Pulmonary artery endothelial cell (primary cell): Measurements from ENCODE around the gene SLC25A47. TPM values are rescaled to one million over a fixed set of nuclear protein-coding genes. Genes with fewer than 3 reads are reported as not detected.
A peak's percentile ranks its signal among the peaks of the same experiment; 100 is the strongest.
"Not testable (repeated sequence)": the region's sequence is repeated elsewhere in the genome, so short reads cannot be mapped to it uniquely, and the experiment has no call there.

Source experiments
- DNase-seq: peaks from one replicate; pipeline ENCODE4 v3.0.0-alpha.2; 2011; ENCODE audit warnings: low read depth, low spot score
- total RNA-seq: library from RNA; depleted of rRNA; stranded (reverse); fragments of >200 nt; gene quantifications from 2 replicates; pipeline ENCODE4 v1.2.3, GENCODE V29; 2014

The SLC25A47 gene
- total RNA-seq, 1 donor from 2014 or later: not detected

DNA sequence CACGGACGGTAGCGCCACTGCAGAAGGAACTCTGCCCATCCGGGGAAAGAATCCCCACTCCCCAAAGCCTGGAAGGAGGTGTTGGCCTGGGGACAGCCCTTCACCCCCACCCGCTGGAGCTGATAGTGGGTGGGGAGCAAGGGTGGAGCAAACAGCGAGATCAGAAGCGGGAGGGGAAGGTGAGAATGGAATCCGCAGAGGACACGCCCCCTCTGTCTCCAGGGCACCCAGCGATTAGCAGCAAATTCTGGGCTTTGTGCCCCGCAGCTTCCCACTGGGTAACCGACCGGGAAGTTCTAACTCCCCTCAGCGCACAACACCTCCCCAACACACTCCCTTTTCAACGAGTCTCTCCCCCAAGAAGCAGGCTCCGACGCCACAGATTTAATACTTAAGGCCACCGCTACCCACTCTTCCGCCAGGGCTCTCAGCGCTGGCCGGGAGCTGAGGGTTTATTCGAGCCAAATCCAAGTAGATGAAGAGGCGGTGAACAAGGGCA lies 18.3 kb upstream of the SLC25A47 start:
- DNase-seq: no peak

DNA sequence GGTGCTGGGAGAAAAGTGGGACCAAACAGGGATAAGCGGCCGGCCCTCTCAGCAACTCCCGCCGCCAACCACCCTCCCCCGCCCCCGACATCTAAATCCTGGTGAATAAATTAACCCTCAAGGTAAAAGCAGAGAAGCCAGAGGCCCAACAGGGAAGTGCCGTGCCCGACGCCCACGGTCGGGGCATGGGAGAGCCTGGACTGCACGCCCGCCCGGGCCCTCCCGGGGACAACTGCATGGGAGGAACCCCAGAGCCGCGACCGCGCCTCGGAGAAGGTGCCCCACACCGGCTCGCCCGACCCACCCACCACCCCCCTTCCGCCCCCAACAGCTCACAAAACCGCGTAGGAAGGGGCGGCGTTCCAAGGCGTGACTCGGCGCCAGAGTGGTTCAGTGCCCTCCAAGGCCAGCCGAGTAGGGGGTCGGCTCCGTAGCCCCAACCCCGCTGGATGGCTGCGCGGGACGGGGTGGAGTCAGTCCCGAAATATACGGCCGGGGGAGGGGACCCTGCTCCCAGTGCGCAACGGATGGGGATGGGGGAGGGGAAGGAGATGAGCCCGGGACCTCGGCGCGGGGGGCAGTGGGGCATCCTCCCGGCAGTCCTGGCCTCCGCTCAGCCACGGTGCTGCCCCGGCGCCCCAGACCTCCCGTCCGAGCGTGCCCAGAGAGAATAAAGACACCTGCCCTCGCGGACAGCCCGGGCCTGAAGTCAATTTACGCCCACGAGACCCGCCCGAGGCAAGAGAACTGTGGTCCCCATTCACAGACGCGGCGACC lies 17.6 kb upstream of the SLC25A47 start:
- DNase-seq: no peak

DNA sequence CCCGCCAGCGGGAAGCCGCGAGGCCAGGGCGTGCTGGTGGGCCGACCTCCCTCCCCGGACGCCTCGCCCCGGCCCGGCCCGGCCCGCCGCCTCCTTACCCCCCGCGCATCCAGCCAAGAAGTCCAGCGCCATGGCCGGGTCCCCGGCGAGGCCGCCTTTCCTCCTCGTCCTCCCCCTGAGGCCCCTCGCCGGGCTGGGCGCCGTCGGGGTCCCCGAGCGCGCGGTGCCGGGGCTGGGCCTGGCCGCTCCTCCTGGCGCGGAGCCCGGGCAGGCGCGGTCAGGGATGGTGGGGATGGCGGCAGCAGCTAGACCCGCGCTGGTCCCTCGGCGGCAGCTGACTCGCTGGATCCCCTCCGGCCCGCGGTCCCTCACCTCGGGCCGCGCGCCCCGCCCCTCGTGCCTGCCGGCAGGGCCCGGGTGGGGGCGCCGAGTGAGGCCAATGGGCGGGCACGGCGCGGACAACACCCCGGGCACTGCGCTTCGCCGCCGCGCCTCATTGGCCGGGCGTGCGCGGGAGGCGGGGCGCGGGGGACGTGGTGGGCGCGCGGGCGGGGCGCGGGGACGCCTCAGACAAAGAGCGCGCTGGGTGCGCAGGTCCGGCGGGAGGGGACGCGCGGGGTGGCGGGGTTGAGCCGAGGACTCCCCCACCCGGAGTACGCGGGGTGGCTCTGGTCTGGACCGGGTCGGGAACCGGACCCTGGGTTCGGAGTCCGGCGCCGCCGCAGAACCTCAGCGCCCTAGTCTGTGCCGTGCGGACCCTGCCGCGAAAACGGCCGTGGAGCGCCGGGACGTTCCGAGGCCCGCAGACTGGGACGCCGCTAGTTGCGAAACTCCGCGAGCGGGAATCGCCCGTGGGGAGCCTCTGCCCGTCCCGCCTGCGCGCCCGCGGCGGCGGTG lies 16.8 kb upstream of the SLC25A47 start, which contains the start of gene SLC25A29:
Gene SLC25A29, minus strand, starts transcription at position 344 of the 897 bp plus-strand sequence. Its CDS starts 212 bp downstream, at position 132.
- DNase-seq: peak; percentile 52

DNA sequence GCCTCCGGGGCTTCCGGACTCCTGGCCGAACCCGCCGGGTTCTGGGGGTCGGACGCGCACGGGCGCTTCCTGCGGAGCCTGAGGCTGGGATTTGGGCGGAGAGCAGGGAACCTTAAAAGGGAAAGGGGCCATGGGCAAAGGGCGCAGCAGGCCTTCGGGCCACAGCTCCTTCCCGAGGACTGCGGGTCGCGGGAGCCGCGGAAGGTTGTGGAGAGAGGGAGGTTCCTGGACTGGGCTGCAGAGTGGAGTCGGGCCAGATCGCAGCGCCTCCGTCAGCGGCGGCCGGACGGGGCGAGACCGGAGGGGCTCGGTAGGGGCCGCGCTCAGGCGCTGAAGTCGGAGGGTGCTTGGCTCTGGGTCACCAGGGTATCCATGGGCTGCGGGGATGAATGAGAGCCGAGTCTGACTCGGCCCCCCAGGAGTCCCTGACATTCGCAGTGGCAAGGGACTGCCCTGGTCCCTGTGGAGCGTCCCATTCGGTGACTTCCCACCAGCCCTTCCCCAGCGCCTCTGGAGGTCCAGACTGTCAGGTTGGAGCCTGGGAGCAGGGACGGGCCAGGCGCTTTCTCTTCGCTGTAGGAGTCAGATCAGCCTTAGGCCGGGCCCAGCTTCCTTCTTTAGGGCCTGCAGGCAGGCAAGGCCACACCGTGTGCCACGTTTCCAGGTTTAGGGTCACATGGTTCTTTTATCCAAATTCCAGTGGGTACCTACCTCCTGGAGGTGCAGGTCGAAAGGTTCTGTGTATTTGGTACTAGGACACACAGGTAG lies 16.0 kb upstream of the SLC25A47 start:
- DNase-seq: no peak

- no peak for DNase-seq
Observed at GRCh38 chr14:100307766-100308426, 15.2 kb upstream of the SLC25A47 start.

- not testable (repeated sequence) for DNase-seq
Observed at GRCh38 chr14:100308427-100308792, 14.7 kb upstream of the SLC25A47 start.

DNA sequence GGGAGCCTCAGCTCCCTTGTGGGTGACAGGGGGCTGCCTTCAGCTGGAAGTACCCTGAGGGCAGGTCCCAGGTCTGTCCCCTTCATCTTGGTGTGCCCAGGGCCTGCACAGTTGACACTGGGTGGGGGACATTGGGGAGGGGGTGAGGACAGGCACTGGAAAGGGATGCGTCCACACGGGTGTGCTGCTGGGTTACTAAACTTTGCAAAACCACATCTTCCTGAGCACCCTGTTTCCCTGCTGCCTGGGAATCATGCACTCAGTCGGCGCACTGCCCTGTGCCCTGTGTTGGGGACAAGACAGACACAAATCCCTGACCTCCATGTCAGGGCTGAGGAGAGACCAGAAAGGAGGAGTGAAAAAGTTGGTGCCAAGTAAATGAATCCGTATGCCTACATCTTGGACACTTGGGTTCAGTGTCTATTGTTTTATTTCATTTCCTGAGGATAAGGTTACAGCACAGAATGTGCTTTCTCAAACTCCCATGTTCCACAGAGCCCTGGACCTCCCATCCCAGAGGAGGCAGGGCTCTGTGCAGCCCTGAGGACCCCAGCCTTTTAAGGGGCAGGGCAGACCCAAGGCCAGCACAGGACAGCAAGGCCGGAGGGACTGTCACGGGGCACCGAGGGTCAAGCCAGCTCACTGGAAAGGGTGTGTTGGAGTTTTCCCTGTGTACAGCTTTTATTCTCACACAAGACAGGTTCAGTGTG lies 14.0 kb upstream of the SLC25A47 start:
- no peak for DNase-seq

DNA sequence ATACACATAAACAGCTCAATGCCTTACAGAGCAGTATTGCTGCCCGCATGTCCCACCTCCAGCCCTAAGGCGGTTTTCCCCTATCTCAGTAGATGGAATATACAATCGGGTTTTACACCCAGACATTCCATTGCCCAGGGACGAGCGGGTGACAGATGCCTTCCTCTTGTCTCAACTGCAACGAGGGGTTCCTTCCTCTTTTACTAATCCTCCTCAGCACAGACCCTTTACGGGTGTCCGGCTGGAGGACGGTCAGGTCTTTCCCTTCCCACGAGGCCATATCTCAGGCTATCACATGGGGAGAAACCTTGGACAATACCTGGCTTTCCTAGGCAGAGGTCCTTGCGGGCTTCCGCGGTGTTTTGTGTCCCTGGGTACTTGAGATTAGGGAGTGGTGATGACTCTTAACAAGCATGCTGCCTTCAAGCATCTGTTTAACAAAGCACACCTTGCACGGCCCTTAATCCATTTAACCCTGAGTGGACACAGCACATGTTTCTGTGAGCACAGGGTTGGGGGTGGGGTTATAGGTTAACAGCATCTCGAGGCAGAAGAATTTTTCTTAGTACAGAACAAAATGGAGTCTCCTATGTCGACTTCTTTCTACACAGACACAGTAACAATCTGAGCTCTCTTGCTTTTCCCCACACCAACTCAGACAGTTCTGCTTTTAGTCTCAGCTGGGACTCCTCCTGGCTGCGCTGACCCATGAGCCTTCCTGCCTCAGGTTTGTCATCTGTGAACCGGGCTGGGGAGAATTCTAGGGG lies 10.8 kb upstream of the SLC25A47 start:
- not testable (repeated sequence) for DNase-seq

DNA sequence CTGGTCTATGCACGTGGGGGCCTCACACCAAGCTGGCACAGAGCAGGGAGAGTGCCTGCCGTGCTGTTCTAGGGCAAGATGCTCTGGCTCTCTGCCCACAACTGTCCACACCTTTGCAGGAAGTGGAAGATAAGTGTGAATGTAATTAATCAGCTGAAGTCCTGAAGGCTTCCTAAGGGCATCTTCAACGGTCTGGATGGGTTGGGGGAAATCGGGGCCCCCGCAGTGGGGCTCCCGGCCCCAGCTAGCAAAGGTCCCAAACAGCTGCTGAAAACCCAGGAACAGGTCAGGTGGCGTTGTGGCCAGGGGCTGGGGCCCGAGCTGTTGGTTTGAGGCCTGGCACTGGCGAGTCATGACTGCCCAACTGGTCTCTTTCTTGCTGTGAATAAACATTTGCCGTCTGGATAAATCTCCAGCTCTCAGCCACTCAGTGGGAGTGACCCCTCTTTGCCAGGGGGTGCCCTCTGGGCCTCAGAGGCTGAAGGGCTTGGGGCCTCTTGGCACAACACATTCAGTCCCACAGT lies 10.2 kb upstream of the SLC25A47 start:
- DNase-seq: no peak

- no peak for DNase-seq
Observed at GRCh38 chr14:100313464-100314230, 9.5 kb upstream of the SLC25A47 start.

GRCh38 chr14:100314724-100315123 lies 8.4 kb upstream of the SLC25A47 start:
- DNase-seq: no peak

- DNase-seq: no peak
Observed at GRCh38 chr14:100317389-100317788, 5.8 kb upstream of the SLC25A47 start.

GRCh38 chr14:100317912-100318808 lies 5.0 kb upstream of the SLC25A47 start:
- no peak for DNase-seq

GRCh38 chr14:100320157-100320856 lies 2.8 kb upstream of the SLC25A47 start:
- no peak for DNase-seq

- no peak for DNase-seq
Observed at GRCh38 chr14:100321473-100322137, 1.5 kb upstream of the SLC25A47 start.
